GM20431 (cell line): Measurements from ENCODE around the gene POLR2L.

Source experiments
- in situ Hi-C: fragments of 300-500 bp; cut with MseI, MboI; formaldehyde crosslinking; loops from one replicate; pipeline ENCODE4 v1.15.0; 2020; ENCODE audit warnings: low sequenced_read_pairs; ENCODE audit not compliant: unreplicated experiment

The POLR2L gene

GRCh38 chr11:800473-800872 lies 41.9 kb downstream of the POLR2L start:
- in situ Hi-C loops = no loop called here

DNA sequence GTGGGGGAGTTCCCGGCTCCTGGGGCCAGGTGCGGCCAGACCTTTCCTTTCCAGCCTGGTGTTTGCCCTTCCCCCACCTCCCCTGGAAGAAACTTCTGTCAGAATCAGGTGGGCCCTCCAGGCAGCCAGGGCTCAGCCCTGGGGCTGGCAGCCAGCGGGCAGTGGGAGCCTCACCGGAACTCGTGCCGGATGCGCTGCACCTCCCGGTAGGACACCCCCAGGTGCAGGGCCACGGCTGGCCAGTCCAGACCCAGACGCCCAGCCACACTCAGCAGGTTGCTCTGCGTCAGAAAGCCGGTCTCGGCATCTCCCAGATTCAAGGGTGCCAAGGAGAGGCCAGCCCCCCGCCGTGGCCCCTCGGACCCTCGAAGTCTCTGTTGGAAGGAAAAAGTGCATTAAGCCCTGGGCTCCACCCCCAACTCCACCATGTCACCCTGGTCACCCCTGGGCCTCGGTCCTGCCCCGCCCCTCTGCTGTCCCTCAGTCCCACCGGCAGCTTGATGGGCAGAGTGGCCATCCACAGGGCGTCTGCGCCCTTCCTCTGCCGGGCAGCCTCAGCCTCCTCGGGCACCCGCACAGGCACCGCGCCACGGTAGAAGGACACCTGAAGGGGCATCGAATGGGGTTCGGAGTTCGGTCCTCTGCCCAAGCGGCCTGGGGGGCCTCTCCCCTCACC lies 42.5 kb downstream of the POLR2L start:
- in situ Hi-C loops = no loop called here

- in situ Hi-C loops = no loop called here
Observed at GRCh38 chr11:798093-798713, 44.1 kb downstream of the POLR2L start, which contains the start of gene SLC25A22. SLC25A22 (minus strand) TSS chr11:798281; CDS start chr11:795006, 3,275 bp downstream.

GRCh38 chr11:797296-798092 lies 44.8 kb downstream of the POLR2L start:
- in situ Hi-C loops = no loop called here

DNA sequence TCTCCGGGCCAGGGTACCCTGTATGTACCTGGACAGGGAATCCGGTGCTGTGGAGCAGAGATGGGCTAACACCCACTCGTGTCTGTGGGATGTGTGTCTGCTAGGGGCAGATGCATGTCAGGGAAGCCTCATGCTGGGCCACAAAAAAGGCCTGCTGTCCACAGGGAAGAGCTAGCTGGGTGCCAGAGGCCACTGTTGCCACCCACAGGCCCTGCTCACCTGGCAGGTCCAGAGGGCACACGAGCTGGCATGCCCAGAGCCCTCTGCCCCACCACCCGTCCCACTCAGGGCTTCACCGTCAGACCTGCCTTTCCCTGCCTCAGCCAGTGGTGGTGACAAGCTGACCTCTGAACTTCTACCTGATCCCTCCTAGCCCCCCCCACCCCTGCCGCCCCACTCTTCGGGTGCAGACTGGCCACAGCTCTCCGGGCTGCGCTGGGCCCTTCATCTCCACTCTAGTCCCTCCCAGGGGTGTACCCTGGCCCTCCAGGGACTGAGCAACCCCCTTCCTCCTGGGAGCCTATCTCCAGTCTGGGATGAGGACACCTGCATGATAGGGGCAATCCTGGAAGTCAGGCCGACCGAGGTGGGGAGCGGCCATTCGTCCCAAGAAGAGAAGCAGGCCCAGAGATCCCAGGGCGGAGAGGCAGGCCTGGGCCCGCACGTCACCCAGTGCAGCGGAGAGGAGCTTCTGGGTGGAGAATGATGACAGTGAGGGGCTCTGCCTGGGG lies 45.6 kb downstream of the POLR2L start:
- in situ Hi-C loops = no loop called here

DNA sequence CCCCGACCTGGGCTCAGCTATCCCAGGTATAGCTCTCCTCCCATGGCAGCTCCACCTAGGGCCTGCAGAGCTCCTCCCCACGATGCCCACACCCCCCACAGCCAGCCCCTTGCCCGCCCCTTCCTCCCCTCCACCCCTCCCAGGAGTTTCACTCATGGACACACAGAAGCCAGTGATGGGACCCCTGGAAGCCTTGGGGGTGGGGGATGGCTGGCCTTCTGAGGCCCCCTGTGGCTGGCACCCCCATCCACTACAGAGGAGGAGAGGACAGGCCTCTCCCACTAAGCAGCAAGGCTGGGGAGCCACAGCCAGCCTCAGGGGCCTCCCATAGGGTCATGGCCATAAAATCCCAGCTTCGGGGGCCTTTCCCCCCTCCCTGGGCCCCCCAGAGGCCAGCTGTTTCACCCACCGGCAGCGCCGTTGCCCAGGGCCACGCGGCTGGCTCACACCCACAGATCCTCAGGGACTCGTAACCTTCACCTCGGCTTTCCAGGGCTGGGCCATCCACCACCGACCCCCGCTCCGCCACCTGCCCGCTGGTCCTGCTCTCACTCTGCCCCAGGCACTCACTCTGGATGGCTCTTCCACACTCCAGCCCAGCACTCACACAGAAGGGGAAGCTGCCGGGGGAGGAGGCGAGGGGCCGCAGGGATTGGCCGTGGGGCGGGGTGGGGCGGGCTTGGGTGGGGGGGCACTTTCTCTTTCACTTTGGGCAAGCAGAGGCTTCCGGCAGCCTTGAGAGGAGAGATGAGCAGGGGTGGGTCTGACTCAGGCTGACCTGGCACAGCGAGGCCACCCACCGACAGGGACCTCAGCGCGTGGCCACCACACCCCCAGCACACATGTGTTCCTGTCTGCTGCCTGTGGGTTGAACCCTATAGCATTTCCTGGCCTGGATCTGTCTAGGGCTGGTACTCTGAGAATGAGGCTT lies 46.4 kb downstream of the POLR2L start:
- in situ Hi-C loops = no loop called here

GRCh38 chr11:794766-795633 lies 47.3 kb downstream of the POLR2L start:
- in situ Hi-C loops = no loop called here

DNA sequence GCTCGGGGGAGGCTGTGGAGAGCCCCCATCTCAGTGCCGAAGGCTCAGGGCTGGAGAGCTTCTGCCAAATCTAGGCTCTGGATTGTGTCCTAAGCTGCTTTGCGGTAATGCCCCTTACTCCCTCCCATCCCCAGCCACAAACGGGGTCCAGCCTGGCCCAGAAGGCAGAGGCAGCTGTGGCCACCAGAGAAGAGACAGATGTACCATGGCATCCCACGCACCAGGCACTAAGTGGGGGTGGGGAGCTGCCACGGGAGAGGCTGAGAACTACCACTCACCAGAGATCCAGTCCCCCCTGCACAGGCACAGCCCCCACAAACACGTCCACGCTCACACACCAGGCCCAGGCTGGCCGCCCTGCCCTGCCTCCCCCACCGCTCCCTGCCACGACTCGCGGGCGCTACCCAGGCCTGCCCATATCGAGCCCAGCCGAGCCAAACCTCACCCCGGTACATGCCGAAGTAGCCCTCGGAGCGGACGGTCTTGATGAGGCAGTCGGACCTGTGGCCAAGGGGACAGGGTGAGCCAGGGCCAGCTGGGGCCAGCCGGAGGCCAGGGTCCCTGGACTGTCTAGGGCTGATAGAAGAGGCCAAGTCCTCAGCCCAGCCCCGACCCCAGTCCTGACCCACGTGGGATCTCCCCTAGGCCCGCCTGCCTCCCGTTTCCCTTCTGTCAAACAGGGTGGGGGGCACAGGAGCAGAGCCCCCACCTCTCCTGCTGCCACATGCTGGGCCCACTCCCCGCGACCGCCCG lies 48.1 kb downstream of the POLR2L start:
- in situ Hi-C loops = no loop called here

DNA sequence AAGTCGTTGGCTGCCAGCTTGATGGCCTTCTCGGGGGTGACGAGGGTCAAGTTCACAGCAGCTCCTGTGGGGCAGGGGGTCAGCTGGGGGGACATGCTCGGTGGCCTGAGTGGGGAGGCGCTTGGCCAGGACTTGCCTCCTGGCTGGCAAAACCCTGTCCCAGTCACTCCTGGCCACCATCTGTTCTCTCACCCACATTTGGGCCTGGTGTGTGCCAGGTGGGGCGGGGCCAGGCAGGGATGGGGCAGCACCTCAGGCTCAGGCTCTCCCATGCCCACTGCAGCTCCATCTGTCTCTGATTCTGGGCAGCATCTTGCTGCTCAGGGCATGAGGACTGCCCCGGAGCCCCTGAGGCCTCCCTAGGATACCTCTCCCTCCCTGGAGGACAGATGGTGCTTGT lies 48.8 kb downstream of the POLR2L start:
- in situ Hi-C loops = no loop called here

GRCh38 chr11:792873-793272 lies 49.5 kb downstream of the POLR2L start:
- in situ Hi-C loops = no loop called here

DNA sequence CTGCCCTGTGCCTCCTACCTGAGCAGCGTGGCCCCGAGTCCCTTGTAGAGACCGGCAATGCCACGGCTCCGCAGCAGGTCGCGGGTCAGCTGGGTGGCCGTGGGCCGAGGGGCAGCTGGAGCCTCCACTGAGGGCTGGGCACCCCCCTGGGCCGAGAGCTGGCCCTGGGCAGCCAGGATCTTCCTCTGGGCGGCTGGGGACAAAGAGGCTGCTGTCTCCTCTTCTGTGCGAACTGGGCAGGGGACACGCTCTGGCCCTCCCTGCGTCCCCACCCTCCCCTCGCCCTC lies 49.9 kb downstream of the POLR2L start:
- in situ Hi-C loops = no loop called here

DNA sequence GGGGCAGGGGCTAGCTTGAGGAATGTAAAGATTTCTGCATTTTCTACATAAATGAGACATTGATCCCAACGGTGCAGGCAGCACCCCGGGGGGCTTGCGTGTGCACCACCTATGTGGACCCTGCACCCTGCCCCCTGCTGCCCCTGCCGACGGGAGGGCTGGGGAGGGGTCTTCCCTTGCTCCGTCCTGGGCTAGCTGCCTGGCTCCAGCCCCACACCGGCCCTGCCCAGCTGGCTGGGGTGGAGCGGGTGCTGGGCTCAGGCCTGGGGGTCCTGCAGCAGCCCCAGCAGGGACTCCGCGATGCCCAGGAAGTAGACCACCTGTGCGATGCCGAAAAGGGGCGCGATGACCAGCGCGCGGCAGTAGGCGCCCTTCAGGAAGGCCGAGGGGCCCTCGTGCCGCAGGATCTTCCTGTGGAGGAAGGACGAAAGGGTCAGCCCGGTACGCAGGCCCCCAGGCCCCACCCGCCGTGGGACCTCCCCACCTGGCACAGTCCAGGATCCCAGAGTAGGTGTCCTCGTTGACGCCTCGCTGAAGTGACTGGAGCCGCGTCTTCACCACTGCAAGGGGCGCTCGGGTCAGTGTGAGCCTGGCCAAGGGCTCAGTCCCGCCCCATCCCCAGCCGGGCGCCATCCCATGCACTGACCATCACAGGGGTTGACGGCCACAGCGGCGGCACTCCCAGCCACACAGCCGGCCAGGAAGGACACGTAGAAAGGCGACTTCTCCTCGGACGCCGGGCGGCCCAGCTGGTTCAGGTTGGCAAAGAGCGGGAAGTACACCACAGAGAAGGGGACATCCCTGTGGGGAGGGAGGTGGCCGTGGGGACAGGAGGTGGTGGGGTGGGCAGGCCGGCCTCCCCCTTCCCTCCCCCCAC lies 50.4 kb downstream of the POLR2L start:
- in situ Hi-C loops = no loop called here

GRCh38 chr11:790721-791564 lies 51.4 kb downstream of the POLR2L start:
- in situ Hi-C loops = no loop called here

DNA sequence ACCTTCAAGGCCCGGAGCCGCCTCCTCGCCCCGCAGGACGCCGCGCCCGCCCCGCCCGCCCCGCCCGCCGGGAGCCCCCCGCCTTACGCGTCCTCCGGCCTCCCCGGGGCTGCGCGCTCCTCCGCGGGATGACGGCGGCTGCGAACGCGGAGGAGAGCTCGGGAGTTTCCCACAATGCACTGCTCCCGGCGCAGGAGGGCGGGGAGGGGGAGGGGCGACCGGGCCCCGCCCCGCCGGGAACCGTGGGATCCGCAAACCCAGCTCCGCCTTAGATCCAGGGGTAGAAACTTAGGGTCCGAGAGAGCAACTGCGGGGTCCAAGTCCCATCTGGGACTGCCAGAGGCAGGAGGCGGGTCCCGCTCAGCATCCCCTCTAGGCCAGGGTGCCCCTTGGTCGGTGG lies 52.4 kb downstream of the POLR2L start, which contains the start of gene CEND1:
TSS of gene CEND1 (minus strand) at position 148 of the 400 bp plus-strand sequence. CDS start 1,514 bp downstream, outside the sequence.
- in situ Hi-C loops = no loop called here
